K562 treated with DMSO at 1 percent for 12 hours (cell line): ENCODE data around the gene PTPN3. TPM values are rescaled to one million over a fixed set of nuclear protein-coding genes. Genes with fewer than 3 reads are reported as not detected.

Source experiments
- total RNA-seq: library from RNA; unstranded; fragments of 300-600 nt; gene quantifications from 2 replicates; pipeline ENCODE4 v1.2.3, GENCODE V29; 2022; ENCODE audit not compliant: insufficient read depth

Gene PTPN3
- not detected in 2 replicates for total RNA-seq

GRCh38 chr9:109498195-109499092 lies at the start of gene PTPN3:
Gene PTPN3, minus strand, starts transcription at chr9:109498307. Its CDS starts 34,873 bp downstream, at chr9:109463434.

Other genes starting within 250 kb of the PTPN3 start
- gene EPB41L4B, start 177.2 kb downstream of the PTPN3 start, total RNA-seq: 0.15 TPM in 1 of 2 replicates, not detected in the other